Prostate gland (tissue), 2 donors: ENCODE measurements around the gene SPPL3.

ENCODE experiments used
- POLR2A ChIP-seq: fragments of 450-650 bp; IDR thresholded peaks from one replicate; pipeline ENCODE4 v1.6.1; 2016; ENCODE audit warnings: antibody characterized with exemption, mild to moderate bottlenecking
- POLR2AphosphoS5 ChIP-seq: sonication (generic); formaldehyde crosslinking; IDR thresholded peaks from one replicate; pipeline ENCODE4 v1.6.1; 2017; ENCODE audit warnings: antibody characterized with exemption
- TF ChIP-seq, protein P1 (sequence below), 4 experiments: fragments of 200-600 bp in 2 of 4; fragments of 450-650 bp in 2 of 4; sonication (generic) in 2 of 4; IDR thresholded peaks; 1 replicate in 3 of 4; 2 replicates in 1 of 4; pipeline ENCODE4 v1.5.1; 2016 to 2019; ENCODE audit warnings: antibody characterized with exemption in 4 of 4, mild to moderate bottlenecking in 2 of 4, moderate library complexity in 2 of 4

DNA sequence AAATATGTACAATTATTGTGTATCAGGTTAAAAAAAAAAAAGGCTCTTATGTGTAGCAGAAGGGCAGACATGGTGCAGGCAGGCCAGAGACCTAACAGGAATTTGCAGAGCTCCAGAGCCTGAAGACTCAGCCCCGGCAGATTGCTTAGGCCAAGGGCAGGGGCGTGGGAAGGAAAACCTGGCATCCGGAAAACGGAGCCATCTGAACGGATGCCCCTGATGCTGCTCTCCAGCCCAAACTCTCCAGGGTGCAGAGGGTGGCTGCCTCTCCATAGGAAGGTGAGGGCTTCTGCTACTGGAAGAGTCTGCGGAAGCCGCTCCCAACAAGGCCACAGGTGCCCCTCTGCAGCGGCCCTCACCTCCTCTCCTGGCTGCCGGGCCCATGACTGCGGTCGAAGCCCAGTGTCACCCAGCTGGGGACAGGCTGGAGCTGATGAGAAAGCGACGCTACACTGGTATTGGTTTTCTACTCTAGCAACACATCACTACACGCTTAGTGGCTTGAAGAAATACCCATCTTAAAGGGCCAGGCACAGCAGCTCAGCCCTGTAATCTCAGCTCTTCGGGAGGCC lies 159.2 kb downstream of the SPPL3 start:
- TF ChIP-seq, protein P1, sequence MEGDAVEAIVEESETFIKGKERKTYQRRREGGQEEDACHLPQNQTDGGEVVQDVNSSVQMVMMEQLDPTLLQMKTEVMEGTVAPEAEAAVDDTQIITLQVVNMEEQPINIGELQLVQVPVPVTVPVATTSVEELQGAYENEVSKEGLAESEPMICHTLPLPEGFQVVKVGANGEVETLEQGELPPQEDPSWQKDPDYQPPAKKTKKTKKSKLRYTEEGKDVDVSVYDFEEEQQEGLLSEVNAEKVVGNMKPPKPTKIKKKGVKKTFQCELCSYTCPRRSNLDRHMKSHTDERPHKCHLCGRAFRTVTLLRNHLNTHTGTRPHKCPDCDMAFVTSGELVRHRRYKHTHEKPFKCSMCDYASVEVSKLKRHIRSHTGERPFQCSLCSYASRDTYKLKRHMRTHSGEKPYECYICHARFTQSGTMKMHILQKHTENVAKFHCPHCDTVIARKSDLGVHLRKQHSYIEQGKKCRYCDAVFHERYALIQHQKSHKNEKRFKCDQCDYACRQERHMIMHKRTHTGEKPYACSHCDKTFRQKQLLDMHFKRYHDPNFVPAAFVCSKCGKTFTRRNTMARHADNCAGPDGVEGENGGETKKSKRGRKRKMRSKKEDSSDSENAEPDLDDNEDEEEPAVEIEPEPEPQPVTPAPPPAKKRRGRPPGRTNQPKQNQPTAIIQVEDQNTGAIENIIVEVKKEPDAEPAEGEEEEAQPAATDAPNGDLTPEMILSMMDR (IDR thresholded peaks at IDR 0.05): no peak
- TF ChIP-seq POLR2AphosphoS5: no peak
- no peak for TF ChIP-seq POLR2A
